RWPE1 (cell line): Measurements from ENCODE around the gene ADCY1.

ENCODE experiments used
- CTCF ChIA-PET: fragments of 350-600 bp; sonication (Branson Sonifier 250); formaldehyde crosslinking; extraction: SDS; loops from one replicate; lab custom pipeline; 2021; lab: Yijun Ruan, JAX
- POLR2A ChIA-PET: fragments of 400-600 bp; formaldehyde crosslinking; extraction: SDS; loops from one replicate; lab custom pipeline; 2020; ENCODE audit warnings: antibody characterized with exemption; ENCODE audit not compliant: low non-redundant PET; lab: Yijun Ruan, JAX
- DNase-seq: peaks from one replicate; pipeline ENCODE4 v3.0.0; 2012; ENCODE audit warnings: low spot score
- H3K27ac ChIP-seq: fragments of 450-650 bp; 2 replicates; pipeline ENCODE4 v1.5.1; 2017
- TF ChIP-seq, protein P1 (sequence below): fragments of 450-650 bp; conservative IDR thresholded peaks from 2 replicates; pipeline ENCODE4 v1.5.1; 2017; ENCODE audit warnings: low read depth, mild to moderate bottlenecking

The ADCY1 gene

DNA sequence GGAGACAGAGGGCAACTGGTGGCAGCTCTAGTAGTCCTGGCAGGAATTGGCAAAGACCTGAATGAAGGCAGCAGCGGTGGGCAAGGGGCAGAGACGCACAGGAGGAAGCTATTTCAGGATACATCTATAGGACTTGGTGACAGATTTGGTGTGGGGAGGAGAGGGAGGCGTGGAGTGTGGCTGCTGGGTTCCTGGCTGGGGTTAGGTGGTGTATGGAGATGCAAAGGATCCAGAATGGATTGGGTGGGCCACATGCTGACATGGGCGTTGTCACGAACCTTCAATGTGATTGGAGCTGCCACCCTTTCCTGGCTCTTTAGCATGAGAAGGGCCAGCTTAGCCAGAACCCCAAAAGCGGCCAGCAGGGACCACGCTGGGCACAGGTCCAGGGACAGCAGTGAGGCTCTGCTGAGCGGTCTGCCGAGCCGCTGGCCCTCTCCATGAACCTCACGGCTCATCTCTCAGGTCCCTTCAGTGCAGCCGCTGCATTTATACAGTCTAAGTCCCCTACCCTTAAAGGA lies 10.2 kb upstream of the ADCY1 start:
- TF ChIP-seq, protein P1, sequence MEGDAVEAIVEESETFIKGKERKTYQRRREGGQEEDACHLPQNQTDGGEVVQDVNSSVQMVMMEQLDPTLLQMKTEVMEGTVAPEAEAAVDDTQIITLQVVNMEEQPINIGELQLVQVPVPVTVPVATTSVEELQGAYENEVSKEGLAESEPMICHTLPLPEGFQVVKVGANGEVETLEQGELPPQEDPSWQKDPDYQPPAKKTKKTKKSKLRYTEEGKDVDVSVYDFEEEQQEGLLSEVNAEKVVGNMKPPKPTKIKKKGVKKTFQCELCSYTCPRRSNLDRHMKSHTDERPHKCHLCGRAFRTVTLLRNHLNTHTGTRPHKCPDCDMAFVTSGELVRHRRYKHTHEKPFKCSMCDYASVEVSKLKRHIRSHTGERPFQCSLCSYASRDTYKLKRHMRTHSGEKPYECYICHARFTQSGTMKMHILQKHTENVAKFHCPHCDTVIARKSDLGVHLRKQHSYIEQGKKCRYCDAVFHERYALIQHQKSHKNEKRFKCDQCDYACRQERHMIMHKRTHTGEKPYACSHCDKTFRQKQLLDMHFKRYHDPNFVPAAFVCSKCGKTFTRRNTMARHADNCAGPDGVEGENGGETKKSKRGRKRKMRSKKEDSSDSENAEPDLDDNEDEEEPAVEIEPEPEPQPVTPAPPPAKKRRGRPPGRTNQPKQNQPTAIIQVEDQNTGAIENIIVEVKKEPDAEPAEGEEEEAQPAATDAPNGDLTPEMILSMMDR = no peak
- ChIA-PET CTCF (no interaction called here), POLR2A (no interaction called here)
- no peak overlapping the region for H3K27ac ChIP-seq
- DNase-seq = no peak

DNA sequence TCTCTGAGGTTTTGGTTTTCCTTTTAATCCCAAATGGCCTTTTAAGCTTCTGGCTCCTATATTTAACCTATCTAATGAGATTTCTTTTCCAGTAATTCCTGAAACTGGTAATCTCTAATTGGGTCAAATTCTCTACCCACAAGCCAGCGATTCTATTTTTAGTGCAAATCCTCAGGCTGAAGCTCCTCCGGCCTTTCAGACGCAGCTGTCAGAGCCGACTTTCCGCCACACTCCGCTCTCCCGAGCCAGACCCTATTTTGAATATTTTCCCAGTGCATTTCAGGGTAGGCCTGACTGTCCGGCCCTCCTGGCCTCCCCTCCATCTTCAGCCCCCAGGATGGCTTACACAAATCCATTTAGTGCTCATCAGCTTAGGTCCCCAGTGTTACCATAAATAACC lies 9.7 kb upstream of the ADCY1 start:
- ChIA-PET CTCF (no interaction called here), POLR2A (no interaction called here)
- TF ChIP-seq, protein P1 = no peak
- H3K27ac ChIP-seq = no peak overlapping the region
- DNase-seq = no peak

DNA sequence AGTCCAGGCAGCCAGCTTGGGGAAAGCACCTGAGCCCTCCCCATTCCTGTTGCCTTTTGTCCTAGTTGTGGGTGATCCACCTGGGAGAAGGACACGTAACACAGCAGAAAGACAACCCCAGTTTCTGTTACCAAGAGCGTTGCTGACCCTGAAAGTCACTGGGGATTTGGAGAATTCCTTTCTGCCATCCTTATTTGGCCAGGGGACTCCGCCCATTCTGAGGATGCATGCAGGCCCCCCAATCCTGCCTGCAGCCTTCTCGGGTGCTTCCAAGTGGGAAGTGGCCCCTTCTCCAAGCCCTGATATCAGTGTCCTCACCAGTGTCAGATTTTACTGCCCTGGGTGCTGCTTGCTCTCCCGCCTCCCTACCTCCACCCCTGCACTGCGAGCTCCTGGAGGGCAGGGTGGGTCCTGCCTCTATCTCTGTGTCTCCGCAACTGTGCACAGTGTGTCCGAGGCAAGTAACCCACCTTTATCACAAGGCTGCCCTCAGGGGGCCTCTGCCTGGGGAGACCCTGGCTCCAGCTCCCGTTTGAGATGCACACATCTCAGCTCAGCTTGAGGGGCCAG lies 9.2 kb upstream of the ADCY1 start:
- CTCF ChIA-PET = no interaction called here
- DNase-seq = no peak
- TF ChIP-seq, protein P1 = no peak
- POLR2A ChIA-PET = no interaction called here
- no peak overlapping the region for H3K27ac ChIP-seq

DNA sequence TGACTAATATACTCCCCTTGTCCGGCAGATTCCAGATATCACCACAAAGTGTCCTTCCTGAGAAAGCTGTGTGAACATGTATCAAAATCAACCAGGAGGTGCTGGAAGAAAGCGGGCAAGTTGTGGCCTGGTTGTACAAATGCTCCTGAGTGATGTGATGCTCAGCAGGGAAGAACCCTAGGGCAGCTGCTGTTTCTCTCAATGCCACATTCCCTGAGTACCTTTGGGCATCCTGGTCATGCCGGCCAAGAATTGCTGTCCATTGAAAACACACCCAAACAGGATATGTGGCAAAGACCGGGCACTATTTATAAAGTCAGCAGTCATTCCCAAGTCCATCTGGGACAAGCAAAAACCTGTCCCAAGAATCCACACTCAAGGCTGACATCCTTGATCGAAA lies 7.8 kb upstream of the ADCY1 start:
- no peak overlapping the region for H3K27ac ChIP-seq
- ChIA-PET CTCF (no interaction called here), POLR2A (no interaction called here)
- TF ChIP-seq, protein P1 = no peak
- DNase-seq = no peak

DNA sequence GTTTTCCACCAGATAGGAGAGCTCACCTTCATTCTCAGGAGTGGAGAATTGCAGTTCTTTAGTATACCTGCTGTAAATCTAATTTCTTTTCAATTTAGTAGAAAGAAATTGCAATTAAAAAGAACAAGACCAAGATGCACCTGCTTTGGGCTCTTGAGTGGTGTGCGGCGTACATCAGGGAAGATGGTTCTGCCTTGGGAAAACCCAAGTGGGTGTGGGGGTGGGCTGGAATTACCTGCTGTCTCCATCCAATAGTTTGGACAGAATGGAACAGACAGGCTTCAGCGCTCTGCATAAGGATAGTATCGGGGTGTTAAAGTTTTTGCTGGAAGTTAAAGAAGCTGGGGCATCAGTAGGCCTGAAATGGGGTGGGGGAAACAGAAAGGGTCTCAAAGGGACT lies 7.2 kb upstream of the ADCY1 start:
- ChIA-PET CTCF (no interaction called here), POLR2A (no interaction called here)
- TF ChIP-seq, protein P1 = no peak

DNA sequence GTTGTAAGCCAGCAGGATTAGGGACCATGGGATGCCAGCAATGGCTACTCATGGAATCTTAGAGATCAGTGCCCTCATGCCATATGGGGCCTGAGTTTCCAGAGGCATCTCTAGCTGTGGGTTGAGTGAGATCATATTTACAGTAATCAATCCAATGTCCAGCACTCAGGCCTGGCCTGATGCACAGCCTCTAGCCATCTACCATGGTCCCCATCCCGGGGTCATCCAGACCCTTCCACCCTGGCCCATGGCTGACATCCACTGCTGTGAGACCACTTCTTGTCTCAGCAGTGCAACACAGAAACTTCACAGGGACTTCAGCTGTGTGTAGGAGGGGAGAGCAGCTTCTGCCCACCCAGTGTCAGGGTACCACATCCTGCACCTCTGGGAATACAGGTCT lies 6.5 kb upstream of the ADCY1 start:
- TF ChIP-seq, protein P1 = no peak
- DNase-seq = no peak
- POLR2A ChIA-PET = no interaction called here
- CTCF ChIA-PET = no interaction called here
- no peak overlapping the region for H3K27ac ChIP-seq

More for the DNA sequence above, 7.2 kb upstream of the ADCY1 start:
- no peak for DNase-seq
- H3K27ac ChIP-seq = no peak overlapping the region
